Colonic mucosa (tissue), 4 donors: ENCODE results near the gene PZP. TPM values are rescaled to one million over a fixed set of nuclear protein-coding genes. Genes with fewer than 3 reads are reported as not detected.

ENCODE experiments used
- DNase-seq: peaks from one replicate; pipeline ENCODE4 v3.0.0-alpha.2; 2020
- H3K27ac ChIP-seq: fragments of 200-600 bp; one replicate; pipeline ENCODE4 v1.8.0; 2021
- H3K27me3 ChIP-seq: fragments of 200-600 bp; one replicate; pipeline ENCODE4 v1.8.0; 2021
- H3K36me3 ChIP-seq: fragments of 200-600 bp; one replicate; pipeline ENCODE4 v1.8.0; 2021
- H3K4me1 ChIP-seq: fragments of 200-600 bp; one replicate; pipeline ENCODE4 v1.8.0; 2021; ENCODE audit warnings: mild to moderate bottlenecking
- H3K4me3 ChIP-seq: fragments of 200-600 bp; one replicate; pipeline ENCODE4 v1.8.0; 2021
- H3K9ac ChIP-seq, 2 donors: one replicate each; pipeline ENCODE4 v1.7.0; 2013; ENCODE audit warnings: control low read depth in 2 of 2, low read depth in 2 of 2, low read length in 2 of 2
- H3K9me3 ChIP-seq: fragments of 200-600 bp; one replicate; pipeline ENCODE4 v1.8.0; 2021
- CTCF ChIP-seq: fragments of 200-600 bp; IDR thresholded peaks from one replicate; pipeline ENCODE4 v1.8.0; 2022; ENCODE audit warnings: antibody characterized with exemption, mild to moderate bottlenecking
- intact Hi-C: fragments of 100-400 bp; cut with DNase I; formaldehyde crosslinking; loops from one replicate; pipeline ENCODE4 v1.14.1; 2022
- total RNA-seq, 2 donors: library from RNA; stranded (reverse); fragmentation: NEBNext Ultra II Directional in 1 of 2; extraction: Animal tissue kit (Norgen Biotek cat#: 25700) in 1 of 2; gene quantifications; one replicate each; pipeline ENCODE4 v1.2.1, GENCODE V29; 2021
- donor health status: healthy.
- donor health status: DM: no; HTN: no; CAD: no.
- donor health status: DM: no; HTN: no; CAD: no.

PZP gene
- total RNA-seq, 2 donors from 2014 or later, result 0.05 TPM; not detected in 1

GRCh38 chr12:9111525-9111924 lies 96.7 kb downstream of the PZP start:
- Histone ChIP-seq H3K4me1 (no peaks in the 10 kb centered on the region), H3K27me3 (no peaks in the 10 kb centered on the region), H3K36me3 (no peaks in the 10 kb centered on the region), H3K27ac (no peak overlapping the region), H3K9ac (no peak overlapping the region), H3K9me3 (no peaks in the 10 kb centered on the region), H3K4me3 (no peak overlapping the region)
- no peak for DNase-seq
- no peak for TF ChIP-seq CTCF
- intact Hi-C loops, result no loop called here

GRCh38 chr12:9109737-9110491 lies 98.3 kb downstream of the PZP start:
- TF ChIP-seq CTCF, result no peak
- Histone ChIP-seq H3K36me3 (no peaks in the 10 kb centered on the region), H3K4me3 (no peak overlapping the region), H3K27ac (no peak overlapping the region), H3K9ac (no peak overlapping the region), H3K4me1 (no peaks in the 10 kb centered on the region), H3K27me3 (no peaks in the 10 kb centered on the region), H3K9me3 (no peaks in the 10 kb centered on the region)
- DNase-seq, result no peak
- intact Hi-C loops, result no loop called here

- Histone ChIP-seq H3K4me3 (no peak overlapping the region), H3K4me1 (no peaks in the 10 kb centered on the region), H3K9me3 (no peaks in the 10 kb centered on the region), H3K36me3 (no peaks in the 10 kb centered on the region), H3K27ac (no peak overlapping the region), H3K27me3 (no peaks in the 10 kb centered on the region), H3K9ac (no peak overlapping the region)
- no peak for DNase-seq
- no peak for TF ChIP-seq CTCF
- intact Hi-C loops, result no loop called here
Measured at GRCh38 chr12:9109213-9109522, 99.0 kb downstream of the PZP start.

- intact Hi-C loops, result no loop called here
- Histone ChIP-seq H3K27ac (no peak overlapping the region), H3K9me3 (no peaks in the 10 kb centered on the region), H3K27me3 (no peaks in the 10 kb centered on the region), H3K4me1 (no peaks in the 10 kb centered on the region), H3K9ac (no peak overlapping the region), H3K36me3 (no peaks in the 10 kb centered on the region), H3K4me3 (no peak overlapping the region)
- no peak for DNase-seq
- no peak for TF ChIP-seq CTCF
Measured at GRCh38 chr12:9108504-9109212, 99.5 kb downstream of the PZP start.

GRCh38 chr12:9107542-9107873 lies 100.7 kb downstream of the PZP start:
- H3K9ac ChIP-seq, result no peak overlapping the region
- DNase-seq, result no peak

More at GRCh38 chr12:9107542-9107873, 100.7 kb downstream of the PZP start:
- H3K27me3 ChIP-seq, result no peaks in the 10 kb centered on the region
- intact Hi-C loops, result no loop called here
- no peak for TF ChIP-seq CTCF
- no peak overlapping the region for H3K27ac ChIP-seq
- no peaks in the 10 kb centered on the region for H3K36me3 ChIP-seq
- H3K9me3 ChIP-seq, result no peaks in the 10 kb centered on the region
- H3K4me3 ChIP-seq, result no peak overlapping the region
- H3K4me1 ChIP-seq, result no peaks in the 10 kb centered on the region
